ENCODE data around the gene CNN1.
"Not testable (repeated sequence)": the region's sequence is repeated elsewhere in the genome, so short reads cannot be mapped to it uniquely, and the experiment has no call there.

The CNN1 gene

GRCh38 chr19:11570039-11570462 is 31.4 kb downstream of the CNN1 start:
- no peak for DNase-seq

GRCh38 chr19:11573354-11573753 is 34.7 kb downstream of the CNN1 start:
- DNase-seq, result not testable (repeated sequence)

DNA sequence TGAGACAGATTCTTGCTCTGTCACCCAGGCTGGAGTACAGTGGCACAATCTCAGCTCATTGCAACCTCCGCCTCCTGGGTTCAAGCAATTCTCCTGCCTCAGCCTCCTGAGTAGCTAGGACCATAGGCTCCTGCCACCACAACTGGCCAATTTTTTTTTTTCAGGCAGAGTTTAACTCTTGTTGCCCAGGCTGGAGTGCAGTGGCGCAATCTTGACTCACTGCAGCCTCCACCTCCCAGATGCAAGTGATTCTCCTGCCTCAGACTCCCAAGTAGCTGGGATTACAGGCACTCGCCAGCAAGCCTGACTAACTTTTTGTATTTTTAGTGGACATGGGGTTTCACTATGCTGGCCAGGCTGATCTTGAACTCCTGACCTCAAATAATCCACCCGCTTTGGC is 35.1 kb downstream of the CNN1 start:
- DNase-seq, result not testable (repeated sequence)

- DNase-seq, result no peak
Observed at GRCh38 chr19:11574689-11575088, 36.0 kb downstream of the CNN1 start.

DNA sequence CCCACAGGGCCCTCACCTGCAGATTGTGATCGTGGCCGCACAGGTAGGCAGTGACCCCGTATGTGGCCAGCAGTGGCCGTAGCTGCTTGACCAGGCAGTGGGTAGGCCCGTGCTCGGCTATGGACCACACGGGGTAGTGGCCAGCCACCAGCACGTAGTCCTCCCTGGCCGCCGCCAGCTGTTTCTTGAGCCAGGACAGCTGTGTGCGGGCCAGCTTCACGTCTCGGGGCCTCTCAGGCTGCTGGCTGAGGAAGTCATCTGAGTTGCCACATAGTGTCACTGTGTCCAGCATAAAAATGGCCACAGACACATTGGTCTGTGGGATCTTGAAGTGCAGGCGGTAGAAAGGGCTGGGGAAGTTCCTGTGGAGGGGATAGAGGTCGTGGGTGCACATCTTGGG is 37.6 kb downstream of the CNN1 start:
- DNase-seq, result no peak

- DNase-seq, result no peak
Observed at GRCh38 chr19:11577451-11578257, 39.0 kb downstream of the CNN1 start, which contains the start of gene ACP5. TSS of gene ACP5 (minus strand) at chr19:11577645. CDS start at chr19:11577317, 328 bp downstream.

DNA sequence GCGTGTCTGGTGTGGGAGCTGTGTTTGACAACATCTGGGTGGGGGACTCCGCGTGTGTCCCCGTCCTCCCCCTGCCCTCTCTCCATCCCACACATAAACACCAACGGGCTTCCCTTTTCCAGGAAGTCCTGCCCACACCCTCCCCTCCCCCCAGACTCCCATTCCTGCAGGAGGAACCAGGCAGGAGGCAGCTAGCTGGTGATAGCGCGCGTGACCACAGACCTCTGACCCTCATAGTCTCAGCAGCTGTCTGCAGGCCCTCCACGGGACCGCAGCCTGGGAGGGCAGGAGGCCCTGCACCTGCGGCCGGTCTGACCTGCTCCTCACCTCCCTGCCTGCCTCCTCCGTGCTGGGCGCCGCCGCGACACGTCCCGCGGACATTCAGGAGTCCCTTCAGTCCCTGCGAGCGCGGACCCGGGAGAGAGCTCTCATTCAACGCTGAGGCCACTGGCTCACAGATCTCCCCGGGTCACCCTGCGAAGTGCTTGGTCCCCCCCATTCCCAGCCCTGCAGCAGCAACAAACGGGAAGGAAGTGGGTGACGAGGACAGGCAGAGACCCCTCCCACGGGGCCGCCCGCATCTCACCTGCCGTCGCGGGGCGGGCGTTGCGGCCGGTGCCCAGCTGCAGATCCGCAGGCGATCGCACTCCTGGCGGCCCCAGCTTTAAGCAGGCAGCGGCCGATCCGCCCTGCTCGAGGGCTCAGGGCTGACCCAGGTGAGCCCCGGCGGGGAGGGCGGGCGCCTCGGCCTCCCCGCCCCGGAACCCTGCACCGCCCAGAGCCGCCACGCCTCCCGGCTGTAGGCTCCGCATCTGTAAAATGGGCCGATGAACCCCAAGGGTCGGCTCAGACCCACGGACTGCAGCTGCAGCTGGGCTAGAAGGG is 39.8 kb downstream of the CNN1 start:
- peak; percentile 50 for DNase-seq

- no peak for DNase-seq
Observed at GRCh38 chr19:11580116-11580515, 41.5 kb downstream of the CNN1 start.

- no peak for DNase-seq
Observed at GRCh38 chr19:11581740-11582139, 43.1 kb downstream of the CNN1 start.

DNA sequence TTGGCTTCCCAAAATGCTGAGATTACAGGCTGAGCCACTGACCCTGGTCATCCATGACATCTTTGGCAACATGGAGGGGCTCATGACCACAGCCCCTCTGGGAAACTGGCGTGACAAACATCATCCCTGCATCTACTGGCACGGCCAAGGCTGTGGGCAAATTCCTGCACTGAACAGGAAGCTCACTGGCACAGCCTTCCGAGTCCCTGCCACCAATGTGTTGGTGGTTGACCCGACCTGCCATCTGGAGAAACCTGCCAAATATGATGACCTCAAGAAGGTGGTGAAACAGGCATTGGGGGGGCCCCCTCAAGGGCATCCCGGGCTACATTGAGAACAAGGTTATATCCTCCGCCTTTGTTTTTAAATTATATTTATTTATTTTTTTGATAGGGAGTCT is 47.7 kb downstream of the CNN1 start:
- no peak for DNase-seq

- peak; percentile 84 for DNase-seq
Observed at GRCh38 chr19:11587302-11587974, 48.8 kb downstream of the CNN1 start.

GRCh38 chr19:11587975-11588631 is 49.5 kb downstream of the CNN1 start:
- no peak for DNase-seq

GRCh38 chr19:11594084-11594483 is 55.4 kb downstream of the CNN1 start:
- no peak for DNase-seq

- no peak for DNase-seq
Observed at GRCh38 chr19:11596156-11596555, 57.5 kb downstream of the CNN1 start.

DNA sequence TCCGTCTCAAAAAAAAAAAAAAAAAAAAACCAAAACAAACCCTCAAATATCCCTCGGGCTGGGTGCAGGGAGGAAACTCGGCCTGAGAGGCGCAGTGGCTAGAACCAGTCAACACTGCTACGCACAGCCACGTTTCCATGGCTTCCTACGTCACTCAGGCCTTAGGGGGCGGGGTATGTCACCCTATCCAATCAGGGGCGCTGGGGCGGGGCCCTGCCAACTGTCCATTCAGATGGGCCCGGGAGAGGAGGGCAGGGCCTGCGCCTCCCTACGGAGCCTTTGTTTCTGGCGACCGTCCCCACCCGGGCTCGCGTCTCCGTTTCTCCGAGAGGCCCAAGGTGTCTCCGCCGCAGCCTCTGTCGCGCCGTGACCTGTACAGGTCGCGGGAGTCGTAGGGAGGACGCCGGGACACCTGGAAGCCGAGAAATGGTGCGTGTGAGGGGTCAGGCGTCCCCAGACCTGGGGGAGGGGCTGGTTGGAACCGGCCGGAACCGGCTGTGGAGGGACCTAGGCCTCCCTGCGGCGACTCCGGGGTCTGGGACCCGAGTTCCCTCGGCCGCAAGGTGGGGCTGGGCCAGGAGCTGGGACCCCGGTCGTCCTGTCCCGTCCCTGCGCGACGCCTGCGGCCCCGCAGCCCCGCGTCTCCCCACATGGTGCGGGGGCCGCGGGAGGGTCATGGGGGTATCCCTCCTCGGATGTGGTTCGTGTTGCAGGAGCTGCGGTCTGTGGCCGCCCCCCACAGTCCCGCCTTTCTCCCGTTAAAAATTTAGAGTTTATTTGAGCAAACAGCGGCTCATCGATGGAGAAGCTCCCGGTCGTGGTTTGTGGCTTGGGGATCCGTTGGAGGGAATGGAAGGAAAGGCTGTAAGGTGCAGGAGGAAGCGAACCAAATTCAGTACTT is 58.8 kb downstream of the CNN1 start, which contains the start of gene ZNF627:
TSS of gene ZNF627 (plus strand) at position 282 of the 901 bp plus-strand sequence. CDS start at position 427, 145 bp downstream.
- peak; percentile 96 for DNase-seq

DNA sequence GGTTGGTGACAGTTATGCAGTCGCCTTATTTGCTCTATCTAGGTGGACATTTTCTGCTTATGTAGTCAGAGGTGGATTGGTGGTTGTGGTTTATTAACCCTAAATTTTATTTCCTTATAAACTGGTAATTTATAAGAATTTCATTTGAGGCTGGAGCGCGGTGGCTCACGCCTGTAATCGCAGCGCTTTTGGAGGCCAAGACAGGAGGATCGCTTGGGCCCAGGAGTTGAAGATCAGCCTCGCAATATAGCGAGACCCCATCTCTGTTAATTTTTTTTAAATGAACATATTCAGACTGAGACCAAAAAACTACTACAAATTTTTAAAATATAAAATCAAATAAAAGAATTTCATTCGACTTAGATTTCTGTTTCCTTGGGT is 59.4 kb downstream of the CNN1 start:
- no peak for DNase-seq

- DNase-seq, result no peak
Observed at GRCh38 chr19:11598746-11599145, 60.1 kb downstream of the CNN1 start.

DNA sequence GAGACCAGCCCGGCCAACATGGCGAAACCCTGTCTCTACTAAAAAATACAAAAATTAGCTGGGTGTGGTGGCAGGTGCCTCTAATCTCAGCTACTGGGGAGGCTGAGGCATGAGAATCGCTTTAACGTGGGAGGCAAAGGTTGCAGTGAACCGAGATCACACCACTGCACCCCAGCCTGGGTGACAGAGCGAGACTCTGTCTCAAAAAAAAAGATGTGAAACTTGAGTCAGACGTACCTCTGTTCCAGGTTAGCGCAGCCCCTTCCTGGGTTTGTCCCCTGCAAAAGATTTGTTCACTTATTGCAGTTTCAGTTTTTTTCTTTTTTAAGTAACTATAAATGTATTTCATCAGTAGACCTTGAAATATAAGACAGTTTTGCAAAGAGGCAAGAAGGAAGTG is 61.1 kb downstream of the CNN1 start:
- DNase-seq, result not testable (repeated sequence)

Data from activated T-cell treated with anti-CD3 and anti-CD28 coated beads, Interleukin-2, amount 50 U/mL, for 1 hour (primary cell).